ENCODE results near the gene FAM98C. TPM values are rescaled to one million over a fixed set of nuclear protein-coding genes. Genes with fewer than 3 reads are reported as not detected.

The FAM98C gene
- total and polyA plus RNA-seq, 2 of the 13 experiments (the other 11 are each of a cell fraction or from before 2014, with no cell fraction given): 10.0 to 11.5 TPM

DNA sequence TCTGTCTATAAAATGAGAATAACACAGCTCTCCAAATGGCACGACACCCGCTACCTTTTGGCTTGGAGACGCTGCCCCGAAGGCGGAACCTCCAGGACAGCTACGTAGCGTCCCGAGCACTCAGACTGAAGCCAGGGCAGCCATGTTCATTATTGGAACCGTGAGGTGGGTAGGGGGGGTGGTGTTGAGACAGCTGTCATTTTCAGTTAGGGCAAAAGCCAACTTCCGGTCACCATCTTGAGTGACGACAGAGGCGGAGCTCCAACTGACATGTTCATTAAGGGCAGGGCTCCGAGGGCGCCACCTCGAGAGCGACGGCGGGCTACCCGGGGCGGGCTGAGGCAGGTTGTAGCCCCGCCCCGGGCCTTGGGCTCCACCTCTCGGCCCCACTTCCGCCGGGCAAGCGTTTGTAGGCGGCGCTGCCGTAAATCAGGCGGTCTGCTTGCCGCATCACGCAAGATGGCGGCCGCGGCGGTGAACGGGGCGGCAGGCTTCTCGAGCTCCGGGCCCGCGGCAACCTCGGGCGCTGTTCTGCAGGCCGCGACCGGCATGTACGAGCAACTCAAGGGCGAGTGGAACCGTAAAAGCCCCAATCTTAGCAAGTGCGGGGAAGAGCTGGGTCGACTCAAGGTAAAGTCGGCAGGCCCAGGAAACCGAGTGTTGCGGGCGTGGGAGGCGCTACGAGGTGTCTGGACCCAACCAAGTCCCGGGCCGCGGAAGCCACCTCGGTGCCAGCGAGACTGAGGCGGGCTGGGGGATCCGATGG, 28.4 kb upstream of the FAM98C start, which contains the start of gene PSMD8 (continued):
- TF ChIP-seq, protein P1, sequence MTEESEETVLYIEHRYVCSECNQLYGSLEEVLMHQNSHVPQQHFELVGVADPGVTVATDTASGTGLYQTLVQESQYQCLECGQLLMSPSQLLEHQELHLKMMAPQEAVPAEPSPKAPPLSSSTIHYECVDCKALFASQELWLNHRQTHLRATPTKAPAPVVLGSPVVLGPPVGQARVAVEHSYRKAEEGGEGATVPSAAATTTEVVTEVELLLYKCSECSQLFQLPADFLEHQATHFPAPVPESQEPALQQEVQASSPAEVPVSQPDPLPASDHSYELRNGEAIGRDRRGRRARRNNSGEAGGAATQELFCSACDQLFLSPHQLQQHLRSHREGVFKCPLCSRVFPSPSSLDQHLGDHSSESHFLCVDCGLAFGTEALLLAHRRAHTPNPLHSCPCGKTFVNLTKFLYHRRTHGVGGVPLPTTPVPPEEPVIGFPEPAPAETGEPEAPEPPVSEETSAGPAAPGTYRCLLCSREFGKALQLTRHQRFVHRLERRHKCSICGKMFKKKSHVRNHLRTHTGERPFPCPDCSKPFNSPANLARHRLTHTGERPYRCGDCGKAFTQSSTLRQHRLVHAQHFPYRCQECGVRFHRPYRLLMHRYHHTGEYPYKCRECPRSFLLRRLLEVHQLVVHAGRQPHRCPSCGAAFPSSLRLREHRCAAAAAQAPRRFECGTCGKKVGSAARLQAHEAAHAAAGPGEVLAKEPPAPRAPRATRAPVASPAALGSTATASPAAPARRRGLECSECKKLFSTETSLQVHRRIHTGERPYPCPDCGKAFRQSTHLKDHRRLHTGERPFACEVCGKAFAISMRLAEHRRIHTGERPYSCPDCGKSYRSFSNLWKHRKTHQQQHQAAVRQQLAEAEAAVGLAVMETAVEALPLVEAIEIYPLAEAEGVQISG (CRISPR knock-in tag; IDR thresholded peaks at IDR 0.05): peak; percentile 85
- TF ChIP-seq ZNF546 (CRISPR knock-in tag; conservative IDR thresholded peaks at IDR 0.05) (peak; percentile 92), MZF1 (CRISPR knock-in tag; IDR thresholded peaks at IDR 0.05; ENCODE audit: borderline replicate concordance) (no peak), JUNB (CRISPR knock-in tag; IDR thresholded peaks at IDR 0.05; ENCODE audit: borderline replicate concordance) (no peak), ZNF780A (CRISPR knock-in tag; IDR thresholded peaks at IDR 0.05) (no peak), BRD4 (CRISPR knock-in tag; IDR thresholded peaks at IDR 0.05) (peak; percentile 88), MAFF (IDR thresholded peaks at IDR 0.05; ENCODE audit: low read depth, low read length) (no peak), MEIS1 (CRISPR knock-in tag; IDR thresholded peaks at IDR 0.05; ENCODE audit: borderline replicate concordance) (peak; percentile 97), TOPORS (CRISPR knock-in tag; IDR thresholded peaks at IDR 0.05) (no peak; the same call in 1 of the 2 replicates), KLF6 (CRISPR knock-in tag; IDR thresholded peaks at IDR 0.05) (peak; percentile 66), ZNF160 (CRISPR knock-in tag; IDR thresholded peaks at IDR 0.05) (peak; percentile 73; the same call in 1 of the 2 replicates), PHF21A (CRISPR knock-in tag; IDR thresholded peaks at IDR 0.05) (peak; percentile 34; the same call in 1 of the 2 replicates), NKX3-1 (CRISPR knock-in tag; IDR thresholded peaks at IDR 0.05) (no peak), ZBTB7B (CRISPR knock-in tag; IDR thresholded peaks at IDR 0.05) (peak; percentile 35; the same call in 1 of the 2 replicates), ZNF563 (CRISPR knock-in tag; IDR thresholded peaks at IDR 0.05) (peak; percentile 72; the same call in 1 of the 2 replicates), HNF4A (CRISPR knock-in tag; IDR thresholded peaks at IDR 0.05) (no peak), SNRNP70 (IDR thresholded peaks at IDR 0.05; ENCODE audit: low read depth, low read length) (no peak), JARID2 (CRISPR knock-in tag; IDR thresholded peaks at IDR 0.05; ENCODE audit: insufficient replicate concordance) (no peak)
- TF ChIP-seq, protein P2, sequence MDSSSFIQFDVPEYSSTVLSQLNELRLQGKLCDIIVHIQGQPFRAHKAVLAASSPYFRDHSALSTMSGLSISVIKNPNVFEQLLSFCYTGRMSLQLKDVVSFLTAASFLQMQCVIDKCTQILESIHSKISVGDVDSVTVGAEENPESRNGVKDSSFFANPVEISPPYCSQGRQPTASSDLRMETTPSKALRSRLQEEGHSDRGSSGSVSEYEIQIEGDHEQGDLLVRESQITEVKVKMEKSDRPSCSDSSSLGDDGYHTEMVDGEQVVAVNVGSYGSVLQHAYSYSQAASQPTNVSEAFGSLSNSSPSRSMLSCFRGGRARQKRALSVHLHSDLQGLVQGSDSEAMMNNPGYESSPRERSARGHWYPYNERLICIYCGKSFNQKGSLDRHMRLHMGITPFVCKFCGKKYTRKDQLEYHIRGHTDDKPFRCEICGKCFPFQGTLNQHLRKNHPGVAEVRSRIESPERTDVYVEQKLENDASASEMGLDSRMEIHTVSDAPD (CRISPR knock-in tag; IDR thresholded peaks at IDR 0.05): no peak
- TF ChIP-seq, protein P3, sequence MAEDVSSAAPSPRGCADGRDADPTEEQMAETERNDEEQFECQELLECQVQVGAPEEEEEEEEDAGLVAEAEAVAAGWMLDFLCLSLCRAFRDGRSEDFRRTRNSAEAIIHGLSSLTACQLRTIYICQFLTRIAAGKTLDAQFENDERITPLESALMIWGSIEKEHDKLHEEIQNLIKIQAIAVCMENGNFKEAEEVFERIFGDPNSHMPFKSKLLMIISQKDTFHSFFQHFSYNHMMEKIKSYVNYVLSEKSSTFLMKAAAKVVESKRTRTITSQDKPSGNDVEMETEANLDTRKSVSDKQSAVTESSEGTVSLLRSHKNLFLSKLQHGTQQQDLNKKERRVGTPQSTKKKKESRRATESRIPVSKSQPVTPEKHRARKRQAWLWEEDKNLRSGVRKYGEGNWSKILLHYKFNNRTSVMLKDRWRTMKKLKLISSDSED (CRISPR knock-in tag; IDR thresholded peaks at IDR 0.05): no peak
- TF ChIP-seq, protein P4, sequence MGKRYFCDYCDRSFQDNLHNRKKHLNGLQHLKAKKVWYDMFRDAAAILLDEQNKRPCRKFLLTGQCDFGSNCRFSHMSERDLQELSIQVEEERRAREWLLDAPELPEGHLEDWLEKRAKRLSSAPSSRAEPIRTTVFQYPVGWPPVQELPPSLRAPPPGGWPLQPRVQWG (CRISPR knock-in tag; IDR thresholded peaks at IDR 0.05; ENCODE audit: borderline replicate concordance, low read depth): no peak
- TF ChIP-seq, protein P5, sequence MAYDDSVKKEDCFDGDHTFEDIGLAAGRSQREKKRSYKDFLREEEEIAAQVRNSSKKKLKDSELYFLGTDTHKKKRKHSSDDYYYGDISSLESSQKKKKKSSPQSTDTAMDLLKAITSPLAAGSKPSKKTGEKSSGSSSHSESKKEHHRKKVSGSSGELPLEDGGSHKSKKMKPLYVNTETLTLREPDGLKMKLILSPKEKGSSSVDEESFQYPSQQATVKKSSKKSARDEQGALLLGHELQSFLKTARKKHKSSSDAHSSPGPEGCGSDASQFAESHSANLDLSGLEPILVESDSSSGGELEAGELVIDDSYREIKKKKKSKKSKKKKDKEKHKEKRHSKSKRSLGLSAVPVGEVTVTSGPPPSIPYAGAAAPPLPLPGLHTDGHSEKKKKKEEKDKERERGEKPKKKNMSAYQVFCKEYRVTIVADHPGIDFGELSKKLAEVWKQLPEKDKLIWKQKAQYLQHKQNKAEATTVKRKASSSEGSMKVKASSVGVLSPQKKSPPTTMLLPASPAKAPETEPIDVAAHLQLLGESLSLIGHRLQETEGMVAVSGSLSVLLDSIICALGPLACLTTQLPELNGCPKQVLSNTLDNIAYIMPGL (CRISPR knock-in tag; IDR thresholded peaks at IDR 0.05; ENCODE audit: borderline replicate concordance in 1 of 2, low read depth in 1 of 2): peak; percentile 80 to 95; a peak in 3 of 4 replicates
